Measurements from ENCODE around the gene TMEM117. TPM values are rescaled to one million over a fixed set of nuclear protein-coding genes. Genes with fewer than 3 reads are reported as not detected.
A peak's percentile ranks its signal among the peaks of the same experiment; 100 is the strongest.

The TMEM117 gene
- total RNA-seq, 1 experiment from 2014 or later, result 2.3 TPM

DNA sequence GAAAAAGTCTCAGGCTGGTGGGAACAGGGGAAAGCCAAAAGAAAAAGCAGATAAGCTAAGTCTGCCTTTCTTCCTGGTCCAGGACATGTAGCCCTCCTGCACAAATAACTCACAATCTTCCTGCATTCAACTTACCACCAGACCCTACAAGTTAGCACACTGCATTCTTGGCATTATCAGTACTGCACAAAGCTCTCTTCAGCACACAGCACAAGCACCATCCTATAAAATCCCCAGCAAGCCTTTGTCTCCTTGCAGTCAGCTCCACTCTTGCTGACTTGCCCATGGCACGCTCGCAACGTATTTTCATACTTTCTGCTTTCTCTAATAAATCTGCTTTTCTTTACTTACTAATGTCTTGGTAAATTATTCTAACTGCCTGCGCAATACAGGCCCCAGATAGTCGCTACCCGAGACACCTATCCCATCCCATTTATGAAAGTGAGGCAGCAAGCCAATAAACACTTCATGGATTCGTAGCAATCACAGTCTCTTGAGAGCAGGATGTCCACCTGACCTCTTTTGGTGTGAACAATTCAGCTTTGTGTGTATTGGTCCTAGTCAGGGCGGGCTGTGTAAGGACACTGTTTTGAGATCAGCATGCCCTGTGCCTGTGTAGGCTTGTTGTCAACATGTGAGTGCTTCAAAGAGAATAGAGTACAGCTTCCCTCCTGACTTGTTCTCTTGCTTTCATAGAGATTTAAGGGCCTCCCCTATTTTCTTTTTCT lies 49.0 kb downstream of the TMEM117 start:
- DNase-seq (ENCODE audit: low read depth), result no peak

DNA sequence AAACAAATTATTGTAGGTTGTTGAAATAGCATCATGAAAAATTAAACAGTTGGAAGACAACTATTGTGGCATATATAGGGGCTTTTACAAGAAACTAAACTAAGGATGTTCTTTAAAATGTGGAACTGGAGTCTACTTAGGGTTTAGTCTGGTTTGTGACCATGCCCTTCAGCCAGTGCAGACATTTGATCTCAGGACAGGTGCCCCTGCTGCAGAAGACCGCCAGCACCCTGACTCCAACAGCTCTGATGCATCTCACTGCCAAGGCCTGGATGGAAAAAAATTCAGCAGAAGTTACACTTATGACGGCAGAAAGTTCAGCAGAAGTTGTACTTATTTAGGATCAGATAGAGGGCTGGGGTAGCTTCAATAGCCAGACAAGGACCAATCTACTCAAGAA lies 51.5 kb downstream of the TMEM117 start:
- no peak for DNase-seq (ENCODE audit: low read depth)

DNA sequence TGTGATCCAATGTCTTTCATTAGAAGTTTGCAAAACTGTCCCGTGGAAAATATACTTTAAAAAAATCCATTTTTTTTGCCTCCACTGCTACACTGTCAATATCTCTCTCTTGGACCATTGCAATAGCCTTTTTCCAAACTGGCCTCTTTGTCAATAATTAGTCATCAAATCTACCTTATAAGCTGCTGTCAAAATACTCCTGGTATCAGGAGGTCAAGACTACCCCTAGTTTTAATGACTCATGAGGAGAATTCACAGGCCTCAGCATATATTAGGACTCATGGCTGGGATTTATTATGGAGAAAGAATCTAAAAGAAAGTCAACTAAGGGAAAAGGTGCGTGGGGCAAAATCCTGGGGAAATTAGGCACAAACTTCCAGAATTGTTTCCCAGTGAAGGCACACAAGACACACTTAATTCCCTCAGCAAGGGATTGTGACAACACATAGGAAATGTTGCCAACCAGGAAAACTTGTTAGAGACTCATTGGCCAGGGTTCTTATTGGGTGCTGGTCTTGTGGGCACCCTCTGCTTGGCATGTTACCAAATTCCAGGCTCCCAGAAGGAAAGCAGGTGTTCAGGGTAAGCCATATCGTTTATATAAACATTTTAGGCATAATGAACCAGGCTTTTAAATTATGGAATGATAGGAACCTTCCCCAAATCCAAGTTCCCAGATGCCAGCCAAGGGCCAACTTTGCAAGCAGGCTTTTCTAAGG lies 56.1 kb downstream of the TMEM117 start:
- no peak for DNase-seq (ENCODE audit: low read depth)

DNA sequence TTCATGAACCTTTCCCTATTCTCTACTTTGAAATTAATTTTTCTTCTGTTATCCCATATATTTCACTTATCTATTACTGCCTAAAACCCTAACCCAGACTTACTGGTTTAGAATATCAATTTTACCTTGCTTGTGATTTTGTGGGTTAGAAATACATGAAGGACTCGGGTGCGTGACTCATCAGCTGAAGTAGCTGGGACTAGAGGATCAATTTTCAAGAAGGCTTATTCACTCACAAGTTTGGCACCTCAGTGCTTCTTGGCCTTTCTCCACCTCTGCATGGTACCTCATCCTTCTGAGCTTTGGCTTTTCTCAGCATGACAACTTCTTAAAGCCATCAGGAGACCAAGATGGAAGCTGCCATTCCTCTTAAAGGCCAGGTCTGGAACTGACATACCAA lies 57.8 kb downstream of the TMEM117 start:
- DNase-seq (ENCODE audit: low read depth), result peak; percentile 54

DNA sequence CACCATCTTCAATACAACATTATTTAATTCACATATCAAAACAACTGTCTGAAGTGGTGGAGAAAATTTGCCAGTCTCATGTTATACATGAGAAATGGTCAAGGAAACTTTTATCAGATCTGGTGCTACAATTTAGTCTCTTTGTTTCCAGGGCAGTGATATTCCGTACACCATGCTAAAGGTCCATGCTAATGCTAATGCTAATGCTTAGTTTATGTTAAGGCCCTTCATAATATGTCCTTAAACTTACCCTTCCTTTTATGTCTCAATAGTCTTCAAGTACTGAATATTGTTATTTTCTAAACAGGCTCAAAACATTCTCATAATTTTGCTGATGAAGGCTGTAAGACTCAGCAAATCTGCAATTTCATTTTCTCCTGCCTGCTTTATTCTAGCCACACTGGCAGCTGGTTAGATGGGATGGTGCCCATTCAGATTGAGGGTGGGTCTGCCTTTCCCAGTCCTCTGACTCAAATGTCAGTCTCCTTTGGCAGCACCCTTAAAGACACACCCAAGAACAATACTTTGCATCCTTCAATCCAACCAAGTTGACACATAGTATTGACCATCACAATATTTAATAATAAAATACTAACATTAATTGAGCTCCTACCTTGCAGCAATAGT lies 59.8 kb downstream of the TMEM117 start:
- no peak for DNase-seq (ENCODE audit: low read depth)

DNA sequence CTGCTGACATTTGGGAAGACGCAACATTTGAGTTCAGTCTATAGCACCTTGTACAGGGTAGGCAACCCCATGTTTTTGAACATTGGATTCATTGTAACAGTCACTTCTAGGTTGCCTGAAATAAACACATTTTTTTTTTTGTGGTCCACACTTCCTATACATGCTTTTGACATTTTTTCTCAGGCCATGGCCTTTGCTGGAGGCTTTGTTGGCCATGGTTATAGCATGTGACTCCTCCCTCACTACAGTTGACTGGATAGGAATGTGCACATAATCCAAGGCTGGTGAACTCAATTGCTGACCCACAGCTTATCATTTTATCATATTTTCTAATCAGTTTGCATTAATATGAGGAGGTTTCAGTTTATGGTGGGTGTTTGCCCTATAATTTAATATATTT lies 60.6 kb downstream of the TMEM117 start:
- DNase-seq (ENCODE audit: low read depth), result no peak

DNA sequence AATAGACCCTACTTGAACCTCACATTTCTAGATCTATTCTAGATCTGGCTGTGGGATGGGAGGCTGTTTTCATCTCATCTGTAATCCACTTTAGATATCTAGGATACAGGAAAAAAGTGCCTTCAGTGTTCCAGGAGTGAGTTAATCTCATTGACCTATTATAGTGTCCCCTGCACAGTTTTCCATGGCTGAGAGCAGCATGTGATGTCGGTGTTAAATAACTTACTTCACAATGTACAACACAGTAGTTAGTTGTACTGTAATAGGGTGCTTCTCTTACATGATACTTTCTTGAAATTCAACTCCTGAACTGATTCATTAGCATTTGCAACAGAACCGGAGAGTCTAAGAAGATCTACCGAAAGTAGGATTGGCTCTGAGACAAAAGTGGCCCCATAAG lies 62.6 kb downstream of the TMEM117 start:
- DNase-seq (ENCODE audit: low read depth), result no peak

DNA sequence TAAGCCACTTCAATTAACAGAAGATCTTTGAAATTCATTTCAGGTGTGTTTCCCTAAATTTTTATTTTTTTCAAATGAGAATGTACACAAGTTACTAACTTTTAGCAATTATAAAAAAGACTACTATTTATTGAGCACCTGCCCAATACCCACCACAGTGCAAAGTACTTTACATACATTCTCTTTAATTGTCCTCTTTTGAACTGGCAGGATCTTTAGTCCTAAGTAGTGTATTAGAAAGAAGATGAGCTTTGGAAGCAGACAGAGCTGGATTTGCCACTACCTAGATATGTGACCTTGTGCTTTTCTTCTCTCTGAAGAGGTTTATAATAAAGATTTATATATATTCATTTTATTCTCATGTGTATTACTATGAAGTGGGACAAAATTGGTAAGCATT lies 63.7 kb downstream of the TMEM117 start:
- no peak for DNase-seq (ENCODE audit: low read depth)

DNA sequence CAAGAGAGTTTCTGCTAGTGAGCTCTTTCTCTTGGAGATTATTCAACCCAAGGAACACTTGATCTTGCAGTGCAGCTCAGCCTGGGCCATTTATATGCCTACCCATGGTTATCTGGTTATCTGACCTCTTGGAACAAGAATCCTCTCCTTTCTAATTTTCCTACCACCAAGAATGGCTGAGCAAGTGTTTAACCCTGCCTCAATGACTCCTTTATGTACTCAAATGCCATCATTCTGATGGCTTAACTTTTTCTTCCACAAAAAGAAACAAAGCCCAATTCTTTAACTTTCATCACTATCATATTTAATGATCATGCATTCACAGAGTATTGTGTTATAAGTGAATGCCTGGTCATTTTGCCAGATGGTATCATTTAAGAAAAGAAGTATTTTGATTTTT lies 67.8 kb downstream of the TMEM117 start:
- no peak for DNase-seq (ENCODE audit: low read depth)

DNA sequence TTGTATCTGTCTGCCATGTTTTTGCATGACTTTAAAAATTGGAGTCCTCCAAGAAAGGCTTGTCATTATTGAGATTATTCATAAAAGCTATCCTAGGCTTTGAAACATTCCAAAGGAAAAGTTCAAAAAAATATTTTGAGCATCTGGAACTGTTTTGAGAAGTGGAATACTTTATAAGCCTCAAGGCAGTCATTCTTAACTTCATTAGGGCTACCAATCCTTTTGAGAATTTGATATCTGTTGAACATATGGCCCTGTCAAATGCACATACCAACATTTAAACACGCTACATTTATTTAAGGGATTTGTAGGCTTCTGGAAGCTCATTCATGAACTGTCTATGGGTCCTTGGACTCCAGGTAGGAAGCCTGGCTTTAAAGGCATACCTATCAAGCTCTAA lies 77.0 kb downstream of the TMEM117 start:
- no peak for DNase-seq (ENCODE audit: low read depth)

DNA sequence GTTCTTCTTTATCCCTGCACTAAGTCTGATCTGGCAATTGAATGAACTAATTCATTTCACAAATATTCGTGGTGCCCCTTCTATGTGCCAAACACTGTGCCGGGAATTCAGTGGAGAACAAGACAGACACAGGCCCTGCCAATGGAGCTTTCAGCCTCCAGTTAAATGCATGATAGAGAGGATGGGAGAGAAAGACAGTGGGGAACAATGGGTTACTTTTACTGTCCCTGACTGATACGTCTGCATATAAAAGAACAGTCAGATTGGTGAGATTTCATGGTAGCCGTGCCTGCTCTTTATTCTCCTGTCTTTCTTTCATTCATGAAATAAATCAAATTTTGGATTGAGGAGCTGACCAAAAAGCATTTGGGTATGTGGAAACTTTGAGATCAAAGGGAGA lies 78.5 kb downstream of the TMEM117 start:
- no peak for DNase-seq (ENCODE audit: low read depth)

DNA sequence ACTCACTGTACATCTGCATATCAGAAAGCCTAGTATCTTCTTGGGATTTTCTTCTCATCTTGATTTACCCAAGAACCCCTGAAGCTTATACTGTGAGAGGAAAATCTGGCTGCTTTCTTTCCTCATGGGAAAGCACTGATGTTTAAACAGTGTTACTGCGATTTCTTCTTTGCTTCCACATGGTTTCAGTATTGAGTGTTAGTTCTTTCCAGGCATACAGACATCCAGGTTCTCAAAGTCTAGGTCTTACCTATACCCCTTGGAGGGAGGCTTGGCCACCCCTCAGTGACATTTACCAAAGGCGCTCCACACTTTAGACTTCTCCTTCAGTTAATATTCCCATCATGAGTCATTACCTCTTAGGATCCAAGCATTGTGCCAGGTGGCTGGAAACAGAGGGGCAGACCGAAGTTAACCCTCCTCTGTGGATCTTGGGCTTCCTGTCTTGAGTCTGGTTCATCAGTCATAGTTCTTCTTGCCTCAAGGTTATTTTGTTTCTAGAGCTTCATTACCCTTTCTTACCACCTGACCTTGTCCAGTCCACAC lies 79.1 kb downstream of the TMEM117 start:
- DNase-seq (ENCODE audit: low read depth), result no peak

DNA sequence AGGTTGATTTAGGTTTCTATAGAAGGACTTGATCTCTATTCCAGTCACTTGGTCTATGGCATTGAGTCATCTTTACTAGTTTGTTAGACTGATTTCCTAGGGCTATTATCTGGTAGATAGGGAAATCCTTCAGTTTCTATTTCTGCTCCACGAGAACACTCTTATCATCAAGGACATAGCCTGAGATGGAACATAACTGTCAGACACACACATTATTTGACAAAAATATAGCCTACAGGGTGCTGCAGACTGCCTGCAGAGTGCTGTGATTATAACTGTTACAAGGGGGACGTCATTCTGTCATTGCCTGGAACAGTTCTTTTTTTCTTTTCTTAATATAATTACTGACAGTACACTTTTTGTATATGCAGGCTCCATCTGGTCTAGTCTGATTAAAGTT lies 82.0 kb downstream of the TMEM117 start:
- no peak for DNase-seq (ENCODE audit: low read depth)

DNA sequence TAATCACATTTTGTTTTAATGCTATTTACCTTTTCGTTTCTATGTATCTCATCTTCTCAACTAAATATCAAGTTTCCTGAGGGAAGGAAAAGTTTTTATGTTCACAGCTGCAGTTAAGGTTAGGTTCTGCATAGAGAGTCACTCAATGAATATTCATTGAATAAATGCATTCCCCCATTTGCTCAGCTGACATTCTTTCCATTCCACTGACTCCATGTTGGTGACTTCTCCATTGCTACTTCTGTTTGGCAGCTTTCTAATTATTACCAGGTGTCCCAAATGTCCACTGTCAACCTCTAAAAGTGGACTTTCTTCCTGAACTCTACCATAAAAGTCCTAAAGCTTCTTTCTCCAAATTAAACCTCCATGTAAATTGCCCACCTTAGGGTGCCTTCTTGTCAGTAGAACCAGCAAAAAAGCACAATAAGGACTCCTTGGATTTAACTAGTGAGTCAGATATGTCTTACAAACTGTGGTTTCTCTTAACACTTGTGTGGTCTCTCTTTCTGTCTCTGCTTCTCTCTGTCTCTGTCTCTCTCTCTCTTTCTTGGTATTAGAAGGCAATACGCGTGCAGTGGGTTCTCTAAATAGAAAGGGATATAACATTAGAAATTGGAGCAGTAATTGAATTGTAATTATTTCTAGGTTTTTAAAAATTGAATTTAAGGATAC lies 85.9 kb downstream of the TMEM117 start:
- DNase-seq (ENCODE audit: low read depth), result no peak

DNA sequence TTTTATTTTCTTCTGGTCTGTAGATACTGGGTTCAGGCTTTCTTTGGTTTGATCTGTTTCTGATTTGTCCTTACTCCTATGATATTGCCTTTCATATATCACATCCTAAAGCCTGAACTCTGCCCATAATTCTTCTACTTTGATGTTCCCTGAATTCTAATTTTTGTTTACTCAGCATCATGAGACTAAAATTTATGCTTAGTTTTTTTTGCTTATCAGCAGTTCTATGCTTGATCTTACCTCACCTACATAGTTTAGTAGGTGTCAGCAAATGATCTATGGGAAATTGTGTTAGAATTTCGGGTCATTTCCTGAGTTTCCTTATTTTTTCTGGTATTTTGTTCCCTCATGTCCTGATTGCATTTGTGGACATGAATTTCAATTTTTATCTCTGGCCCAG lies 94.2 kb downstream of the TMEM117 start:
- DNase-seq (ENCODE audit: low read depth), result no peak

DNA sequence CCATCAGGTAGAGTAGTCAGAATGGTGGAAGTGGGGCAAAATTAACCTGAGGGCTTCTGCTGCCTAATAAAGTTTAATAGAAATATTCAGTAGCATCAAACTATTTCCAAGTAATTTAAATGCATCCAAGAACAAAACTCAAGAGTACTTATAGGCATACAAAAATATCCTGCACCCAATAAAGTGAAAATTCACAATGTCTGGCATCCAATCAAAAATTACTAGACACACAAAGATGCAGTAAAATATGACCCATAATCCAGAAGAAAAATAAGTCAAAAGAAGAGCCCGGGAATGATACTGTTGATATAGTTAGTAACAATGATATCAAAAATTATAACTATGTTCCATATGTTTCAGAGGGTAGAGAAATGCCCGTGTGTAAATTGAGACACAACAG lies 95.3 kb downstream of the TMEM117 start:
- DNase-seq (ENCODE audit: low read depth), result no peak

DNA sequence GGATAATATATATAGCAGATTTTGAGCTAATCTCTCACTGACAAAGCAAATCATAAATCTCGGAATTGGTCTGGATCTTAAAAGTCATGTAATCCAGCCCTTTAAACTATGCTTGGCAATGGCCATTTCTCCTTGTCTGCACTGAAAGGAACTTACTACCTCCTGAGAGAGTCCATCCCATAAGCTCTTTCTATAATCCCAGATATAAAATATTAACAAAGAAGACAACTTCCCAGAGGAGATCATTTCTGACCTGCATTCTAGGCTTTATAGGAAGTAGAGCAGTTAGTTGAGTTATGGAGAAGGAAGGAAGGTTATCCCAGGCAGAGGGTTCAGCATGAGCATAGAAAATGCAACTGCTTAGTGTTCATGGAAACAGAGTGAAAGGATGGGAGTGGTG lies 99.7 kb downstream of the TMEM117 start:
- no peak for DNase-seq (ENCODE audit: low read depth)

DNA sequence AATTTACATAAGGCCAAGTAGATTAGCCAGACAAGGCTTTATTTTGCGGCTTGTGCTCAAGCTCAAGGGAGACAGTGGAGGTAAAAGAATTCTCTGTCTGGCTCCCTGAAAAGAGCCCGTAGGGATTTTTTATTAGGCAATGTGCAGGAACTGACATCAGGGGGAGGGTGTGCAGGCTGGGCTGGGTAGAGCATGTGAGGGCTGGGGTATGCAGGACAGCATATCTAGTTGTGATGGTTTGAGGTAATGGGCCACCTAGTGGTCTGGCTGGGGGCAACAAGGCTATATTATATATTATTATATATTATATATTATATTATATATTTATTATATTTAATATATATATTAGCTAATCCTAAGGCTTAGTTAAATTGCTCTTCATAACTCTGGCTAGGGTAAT lies 102.1 kb downstream of the TMEM117 start:
- DNase-seq (ENCODE audit: low read depth), result peak; percentile 27

DNA sequence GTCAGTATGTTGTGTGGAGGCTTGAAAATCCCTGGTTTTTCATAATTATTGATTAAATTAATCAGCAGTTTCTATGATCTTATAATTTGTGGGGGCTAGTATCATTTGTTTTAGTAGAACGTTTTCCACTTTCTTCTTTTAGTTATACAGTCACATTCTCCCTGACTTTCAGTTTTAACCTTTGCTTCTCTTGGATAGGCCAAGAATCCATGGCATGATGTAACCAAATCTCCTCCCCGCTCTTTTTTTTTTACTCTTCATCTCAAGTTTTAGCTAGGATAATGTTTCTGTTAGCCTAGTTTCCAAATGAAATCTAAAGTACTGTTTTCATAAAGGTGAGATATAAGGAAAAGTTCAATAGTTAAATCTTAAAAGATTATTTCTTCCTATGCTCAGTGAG lies 106.5 kb downstream of the TMEM117 start:
- DNase-seq (ENCODE audit: low read depth), result no peak

DNA sequence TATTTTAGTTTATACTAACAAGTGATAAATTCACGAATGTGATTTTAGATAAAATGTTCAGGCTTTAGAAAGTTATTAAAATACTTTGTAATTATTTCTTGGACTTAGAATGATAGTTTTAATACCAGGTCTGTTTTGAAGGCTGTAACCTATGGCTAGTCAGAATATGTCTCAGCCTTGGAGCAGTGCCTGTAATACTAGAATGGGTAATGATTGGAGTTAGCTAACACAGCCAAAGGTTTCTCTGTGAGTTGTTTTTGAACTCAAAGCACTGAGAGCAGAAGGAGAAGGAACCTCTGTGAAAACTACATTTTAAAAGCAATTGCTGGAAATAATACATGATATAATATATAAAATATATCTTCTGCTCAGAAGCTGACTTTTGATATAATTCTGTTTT lies 110.1 kb downstream of the TMEM117 start:
- no peak for DNase-seq (ENCODE audit: low read depth)

DNA sequence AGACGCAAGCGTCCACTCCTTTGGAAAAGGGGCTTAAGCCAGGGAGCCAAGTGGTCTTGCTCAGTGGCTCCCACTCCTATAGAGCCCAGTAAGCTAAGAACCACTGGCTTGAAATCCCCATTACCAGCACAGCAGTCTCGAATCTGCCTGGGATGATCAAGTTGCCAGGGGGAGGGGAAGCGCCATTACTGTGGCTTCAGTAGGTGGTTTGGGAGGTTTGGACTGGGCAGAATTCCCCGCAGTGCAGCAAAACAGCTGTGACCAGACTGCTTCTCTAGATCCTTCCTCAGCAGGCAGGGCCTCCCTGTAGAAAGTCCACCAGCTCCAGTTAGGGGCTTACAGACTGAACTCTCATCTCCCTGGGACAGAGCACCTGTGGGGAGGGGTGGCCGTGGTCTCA lies 115.4 kb downstream of the TMEM117 start:
- no peak for DNase-seq (ENCODE audit: low read depth)

DNA sequence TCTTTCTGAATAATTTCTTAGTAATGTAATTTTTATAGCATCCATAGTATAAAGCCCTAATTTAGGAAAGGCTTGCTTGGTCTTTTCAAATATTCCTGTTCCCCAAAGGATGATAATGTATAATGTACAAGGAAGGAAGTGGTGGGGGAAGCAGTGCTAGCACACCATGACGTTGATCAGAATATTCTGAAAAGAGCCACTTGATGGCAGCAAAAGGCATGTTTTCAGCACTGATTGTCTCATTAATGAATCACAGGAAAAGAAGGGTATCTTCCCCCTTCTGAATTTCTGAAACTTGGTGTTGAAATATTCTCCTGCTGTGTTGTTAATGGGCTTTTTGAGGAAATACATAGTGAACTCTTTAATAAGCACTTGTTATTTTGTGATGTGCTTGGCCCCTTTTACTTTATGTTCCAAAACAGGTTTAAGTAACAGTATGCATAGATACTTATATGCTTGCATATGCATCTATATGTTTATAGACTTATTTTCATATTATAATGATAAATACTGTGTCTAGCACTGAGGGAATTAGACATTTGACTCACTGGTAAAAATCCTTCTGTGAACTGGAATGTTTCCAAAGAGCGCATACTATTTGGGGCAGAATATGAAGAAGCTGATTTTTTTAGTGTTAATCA lies 122.0 kb downstream of the TMEM117 start:
- peak; percentile 44 for DNase-seq (ENCODE audit: low read depth)

Data from Daoy (cell line).